ENCODE measurements around the gene EEFSEC.

DNA sequence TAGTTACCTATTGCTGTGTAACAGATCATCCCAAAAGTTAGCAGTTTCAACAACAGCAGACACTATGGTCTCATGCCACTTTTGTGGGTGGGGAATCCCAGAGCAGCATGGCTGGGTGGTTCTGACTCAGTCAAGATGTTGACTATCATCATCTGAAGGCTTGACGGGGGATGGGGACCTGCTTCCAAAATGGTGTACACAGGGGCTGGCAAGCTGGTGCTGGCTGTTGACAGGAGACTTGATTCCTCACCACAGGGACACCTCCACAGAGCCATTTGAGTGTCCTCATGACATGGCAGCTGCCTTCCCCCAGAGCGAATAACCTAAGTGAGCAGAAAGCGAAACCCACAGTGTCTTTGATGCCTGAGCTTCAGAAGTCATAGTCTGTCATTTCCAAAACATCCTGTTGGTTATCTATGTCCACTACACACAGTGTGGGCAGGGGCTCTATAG is 294.3 kb downstream of the EEFSEC start:
- TF ChIP-seq, protein P1, sequence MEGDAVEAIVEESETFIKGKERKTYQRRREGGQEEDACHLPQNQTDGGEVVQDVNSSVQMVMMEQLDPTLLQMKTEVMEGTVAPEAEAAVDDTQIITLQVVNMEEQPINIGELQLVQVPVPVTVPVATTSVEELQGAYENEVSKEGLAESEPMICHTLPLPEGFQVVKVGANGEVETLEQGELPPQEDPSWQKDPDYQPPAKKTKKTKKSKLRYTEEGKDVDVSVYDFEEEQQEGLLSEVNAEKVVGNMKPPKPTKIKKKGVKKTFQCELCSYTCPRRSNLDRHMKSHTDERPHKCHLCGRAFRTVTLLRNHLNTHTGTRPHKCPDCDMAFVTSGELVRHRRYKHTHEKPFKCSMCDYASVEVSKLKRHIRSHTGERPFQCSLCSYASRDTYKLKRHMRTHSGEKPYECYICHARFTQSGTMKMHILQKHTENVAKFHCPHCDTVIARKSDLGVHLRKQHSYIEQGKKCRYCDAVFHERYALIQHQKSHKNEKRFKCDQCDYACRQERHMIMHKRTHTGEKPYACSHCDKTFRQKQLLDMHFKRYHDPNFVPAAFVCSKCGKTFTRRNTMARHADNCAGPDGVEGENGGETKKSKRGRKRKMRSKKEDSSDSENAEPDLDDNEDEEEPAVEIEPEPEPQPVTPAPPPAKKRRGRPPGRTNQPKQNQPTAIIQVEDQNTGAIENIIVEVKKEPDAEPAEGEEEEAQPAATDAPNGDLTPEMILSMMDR (IDR thresholded peaks at IDR 0.05; ENCODE audit: insufficient read depth, low read length): no peak
- no peak for TF ChIP-seq GABPA (IDR thresholded peaks at IDR 0.05; ENCODE audit: low read depth)
- TF ChIP-seq REST (IDR thresholded peaks at IDR 0.05; ENCODE audit: insufficient replicate concordance, low read depth): no peak
- no peak for TF ChIP-seq POLR2AphosphoS5 (IDR thresholded peaks at IDR 0.05; ENCODE audit: low read depth)
- TF ChIP-seq SPI1 (IDR thresholded peaks at IDR 0.05; ENCODE audit: borderline replicate concordance, low read depth): no peak

Measured in HL-60 (cell line).